NAMALWA (cell line): ENCODE results near the gene OAS3.
"Not testable (repeated sequence)": the region's sequence is repeated elsewhere in the genome, so short reads cannot be mapped to it uniquely, and the experiment has no call there.

Experiments
- DNase-seq: peaks from one replicate; pipeline ENCODE4 v3.0.0-alpha.2; 2015; ENCODE audit warnings: low spot score

Gene OAS3

DNA sequence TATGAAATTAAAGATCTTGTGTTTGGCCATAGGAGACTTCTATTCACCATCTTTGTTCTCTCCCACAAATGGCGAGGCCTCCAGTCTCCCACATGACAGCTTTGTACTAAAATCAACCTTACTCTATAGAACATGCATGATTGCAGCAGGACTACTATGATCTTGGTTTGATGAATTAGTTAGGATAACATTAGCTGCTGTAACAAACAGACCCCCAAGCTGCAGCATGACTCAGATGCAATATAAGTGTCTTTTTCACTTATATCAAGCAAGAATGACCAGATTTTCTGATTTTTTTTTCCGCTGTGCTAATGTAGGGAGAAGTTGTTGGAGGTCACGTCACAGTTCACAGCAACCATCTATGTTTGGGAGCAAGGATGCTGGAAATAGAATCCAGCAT is 10.8 kb upstream of the OAS3 start:
- DNase-seq = no peak

DNA sequence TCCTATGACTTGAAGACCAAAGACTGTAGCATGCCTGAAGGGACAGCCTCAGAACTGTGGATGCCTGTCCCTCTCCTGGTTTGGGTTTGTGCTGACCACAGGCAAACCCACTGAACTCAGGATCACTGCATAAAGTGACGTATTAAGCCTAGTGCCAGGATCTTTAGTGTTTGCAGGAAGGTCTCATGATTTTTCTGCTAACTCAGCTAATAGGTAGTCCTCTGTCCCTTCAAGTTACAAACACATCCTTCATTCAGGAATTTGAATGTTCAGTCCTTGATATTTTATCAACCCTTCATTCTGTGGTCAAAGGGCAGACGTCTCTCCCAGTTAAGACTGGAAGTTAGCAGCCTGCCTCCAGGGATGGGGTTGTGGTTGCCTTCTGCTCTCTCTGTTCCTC is 10.3 kb upstream of the OAS3 start:
- DNase-seq = no peak

DNA sequence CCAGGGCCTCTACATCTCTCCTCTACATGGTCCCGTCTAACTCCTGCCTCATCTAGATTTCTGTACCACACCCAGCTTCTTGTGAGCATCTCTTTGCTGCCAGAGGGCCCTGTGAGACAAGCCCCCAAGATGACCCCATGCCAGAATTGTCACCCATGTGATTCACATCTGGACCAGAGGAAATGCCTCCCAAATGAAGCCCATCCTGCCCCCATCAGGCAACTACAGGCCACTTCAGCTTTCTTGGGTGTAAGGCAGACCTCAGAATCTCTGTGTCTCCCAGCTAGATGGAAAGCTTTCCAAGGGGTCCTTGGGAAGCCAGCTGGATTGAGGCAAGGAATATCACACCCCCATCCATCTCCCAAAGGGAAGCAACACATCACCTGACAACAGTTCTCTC is 9.3 kb upstream of the OAS3 start:
- no peak for DNase-seq

DNA sequence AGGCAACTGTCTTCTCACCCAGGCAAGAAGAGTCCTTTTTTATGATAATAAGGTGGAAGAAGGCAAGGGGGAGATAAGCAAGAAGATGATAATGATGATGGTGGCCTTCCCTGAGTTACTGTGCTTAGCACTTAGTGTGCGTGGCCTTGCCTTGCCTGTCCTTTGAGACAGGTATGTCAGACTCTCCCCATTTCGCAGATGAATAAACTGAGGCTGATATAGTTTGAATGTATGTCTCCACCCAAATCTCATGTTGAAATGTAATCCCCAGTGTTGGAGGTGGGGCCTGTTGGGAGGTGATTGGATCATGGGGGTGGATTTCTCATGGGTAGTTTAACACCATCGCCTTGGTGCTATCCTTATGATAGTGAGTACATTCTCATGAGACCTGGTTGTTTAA is 8.6 kb upstream of the OAS3 start:
- no peak for DNase-seq

DNA sequence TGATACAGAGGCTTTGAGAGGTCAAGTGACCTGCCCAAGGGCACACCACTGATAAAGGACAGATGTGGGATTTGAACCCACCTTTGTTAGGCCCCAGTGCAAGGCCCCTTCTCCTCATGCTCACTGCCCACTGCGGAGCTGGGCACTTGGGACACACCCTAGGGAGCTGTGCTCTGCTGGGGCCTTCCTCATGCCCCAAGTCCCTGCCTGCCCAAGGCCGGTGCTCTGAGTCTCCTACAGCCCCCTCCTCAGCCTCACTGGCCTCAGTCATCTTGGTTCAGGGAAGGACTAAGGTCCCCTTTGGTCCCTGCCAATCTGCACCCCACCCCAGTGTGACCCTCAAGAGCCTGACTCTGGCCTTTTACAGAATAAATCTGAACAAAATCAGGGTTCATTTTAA is 7.9 kb upstream of the OAS3 start:
- DNase-seq = no peak

DNA sequence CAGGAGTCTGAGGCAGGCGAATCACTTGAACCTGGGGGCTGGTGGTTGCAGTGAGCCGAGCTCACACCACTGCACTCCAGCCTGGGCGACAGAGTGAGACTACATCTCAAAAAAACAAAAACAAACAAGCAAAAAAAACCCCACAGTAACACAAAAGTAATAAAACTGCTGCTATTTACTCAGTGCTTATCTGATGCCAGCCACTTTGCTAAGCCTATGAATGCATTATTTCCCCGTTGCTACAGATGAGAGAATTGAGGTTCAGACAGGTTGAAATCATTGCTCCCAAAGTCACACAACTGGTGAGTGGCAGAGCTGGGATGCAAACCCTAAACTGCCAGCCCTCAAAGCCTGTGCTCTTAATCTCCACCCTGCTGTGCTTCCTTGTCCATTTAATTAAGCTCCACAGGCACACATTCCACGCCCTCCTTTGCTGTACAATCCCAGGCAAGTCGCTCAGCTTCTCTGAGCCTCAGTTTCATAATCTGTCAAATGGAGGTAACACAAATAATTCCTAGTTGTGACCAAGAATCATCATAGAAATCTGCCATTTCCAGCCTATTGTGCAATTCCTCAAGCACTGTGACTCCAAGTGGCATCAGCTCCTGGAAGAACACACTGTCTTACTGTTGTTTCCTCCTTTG is 5.7 kb upstream of the OAS3 start:
- no peak for DNase-seq

DNA sequence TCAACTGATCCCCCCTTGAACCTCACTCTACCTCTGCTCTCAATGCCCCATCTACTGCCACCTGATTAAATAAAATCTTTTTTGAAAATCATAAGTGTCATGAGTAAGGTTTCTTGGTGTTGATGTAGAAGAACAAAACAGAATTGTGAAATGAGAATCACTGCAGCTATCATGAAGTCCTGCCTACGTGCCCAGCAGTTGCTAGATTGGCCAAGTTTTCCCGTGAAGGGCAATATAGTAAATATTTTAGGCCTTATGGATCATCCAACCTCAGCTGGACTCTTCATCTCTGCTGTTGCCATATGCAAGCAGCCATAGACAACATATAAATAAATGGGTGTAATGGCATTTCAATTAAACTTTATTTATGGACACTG is 5.2 kb upstream of the OAS3 start:
- DNase-seq = no peak

DNA sequence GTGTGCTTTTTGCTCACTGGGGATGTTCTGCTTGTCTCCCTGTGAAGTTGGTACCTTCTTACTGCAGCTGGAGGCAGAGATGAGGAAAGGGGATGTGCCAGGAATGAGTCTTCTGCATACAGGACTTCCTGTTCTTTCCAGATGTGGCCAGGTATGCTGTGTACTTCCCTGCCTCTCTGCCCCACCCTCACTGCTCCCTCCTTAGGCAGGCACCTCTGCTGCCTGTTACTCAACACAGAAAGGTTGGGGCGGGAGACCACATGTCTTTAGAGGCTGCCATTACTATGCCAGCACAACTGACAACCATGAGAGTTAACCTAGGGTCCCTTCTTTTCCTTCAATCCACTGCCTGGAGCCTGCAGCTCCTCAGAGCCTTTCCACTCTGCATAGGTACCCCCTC is 2.0 kb upstream of the OAS3 start:
- no peak for DNase-seq

DNA sequence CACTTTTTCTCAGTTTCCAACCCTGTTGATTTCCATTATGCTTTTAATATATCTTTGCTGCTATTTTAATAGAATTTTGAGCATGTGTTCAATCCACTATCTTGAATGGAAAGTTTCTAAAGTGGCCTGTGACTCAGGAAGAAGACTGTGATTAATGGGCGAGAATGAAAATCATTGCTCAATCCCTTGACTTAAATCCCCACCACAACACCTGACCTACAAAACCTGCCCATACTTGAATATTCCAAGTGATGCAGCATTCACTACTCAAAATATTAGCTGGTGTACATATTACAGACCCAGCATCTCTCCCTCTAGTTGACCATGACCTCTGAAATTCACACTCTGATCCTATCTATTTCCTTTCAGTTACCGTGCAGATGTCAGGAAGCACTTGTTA is 1.3 kb upstream of the OAS3 start:
- DNase-seq = no peak

DNA sequence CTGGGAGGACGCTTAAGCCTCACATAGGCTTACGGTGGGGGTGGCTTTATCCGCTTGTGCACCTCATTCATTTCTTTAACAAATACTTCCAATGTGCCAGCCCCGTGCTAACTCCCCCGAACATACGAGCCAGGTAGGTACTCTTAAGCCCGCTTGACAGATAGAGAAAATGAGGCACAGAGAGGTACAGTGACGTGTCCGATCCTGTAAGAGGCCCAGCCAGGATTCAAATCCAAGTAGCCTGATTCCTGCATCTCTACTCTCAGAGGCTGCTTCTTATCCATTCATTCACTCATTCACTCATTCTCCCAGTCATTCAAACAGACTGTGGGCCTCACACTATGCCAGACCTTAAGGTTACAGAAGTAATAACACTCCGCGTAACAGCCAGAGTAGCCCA is 477 bp downstream of the OAS3 start:
- no peak for DNase-seq

DNA sequence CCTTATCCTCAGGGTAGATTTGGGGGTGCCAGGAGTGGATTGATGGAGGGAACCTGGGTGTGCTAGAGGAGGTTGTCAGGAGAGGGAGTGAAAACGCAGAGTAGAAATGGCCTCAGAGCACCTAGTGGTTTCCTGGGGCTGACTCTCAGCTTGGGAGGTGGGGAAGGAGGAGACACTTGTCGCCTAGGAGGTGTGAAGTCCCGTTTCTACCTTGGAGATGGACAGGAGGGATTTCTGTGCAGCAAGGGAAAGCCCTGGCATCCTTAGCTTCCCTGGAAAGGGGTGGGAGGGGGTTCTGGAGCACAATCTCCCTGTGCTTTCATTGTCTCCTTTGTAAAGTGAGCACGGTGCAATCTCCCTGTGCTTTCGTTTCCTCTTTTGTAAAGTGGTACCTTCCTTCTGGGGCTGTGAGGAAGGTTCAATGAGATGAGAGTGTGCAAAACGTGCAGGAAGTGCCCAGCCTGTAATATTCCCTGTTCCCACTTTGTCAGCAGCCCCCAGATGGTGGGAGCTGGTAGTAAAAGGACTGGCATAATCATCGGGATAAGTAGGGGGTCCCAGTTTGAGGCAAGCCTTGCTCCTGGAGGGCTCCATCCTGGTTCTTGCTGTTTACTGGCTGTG is 1.6 kb downstream of the OAS3 start:
- DNase-seq = peak; percentile 70

DNA sequence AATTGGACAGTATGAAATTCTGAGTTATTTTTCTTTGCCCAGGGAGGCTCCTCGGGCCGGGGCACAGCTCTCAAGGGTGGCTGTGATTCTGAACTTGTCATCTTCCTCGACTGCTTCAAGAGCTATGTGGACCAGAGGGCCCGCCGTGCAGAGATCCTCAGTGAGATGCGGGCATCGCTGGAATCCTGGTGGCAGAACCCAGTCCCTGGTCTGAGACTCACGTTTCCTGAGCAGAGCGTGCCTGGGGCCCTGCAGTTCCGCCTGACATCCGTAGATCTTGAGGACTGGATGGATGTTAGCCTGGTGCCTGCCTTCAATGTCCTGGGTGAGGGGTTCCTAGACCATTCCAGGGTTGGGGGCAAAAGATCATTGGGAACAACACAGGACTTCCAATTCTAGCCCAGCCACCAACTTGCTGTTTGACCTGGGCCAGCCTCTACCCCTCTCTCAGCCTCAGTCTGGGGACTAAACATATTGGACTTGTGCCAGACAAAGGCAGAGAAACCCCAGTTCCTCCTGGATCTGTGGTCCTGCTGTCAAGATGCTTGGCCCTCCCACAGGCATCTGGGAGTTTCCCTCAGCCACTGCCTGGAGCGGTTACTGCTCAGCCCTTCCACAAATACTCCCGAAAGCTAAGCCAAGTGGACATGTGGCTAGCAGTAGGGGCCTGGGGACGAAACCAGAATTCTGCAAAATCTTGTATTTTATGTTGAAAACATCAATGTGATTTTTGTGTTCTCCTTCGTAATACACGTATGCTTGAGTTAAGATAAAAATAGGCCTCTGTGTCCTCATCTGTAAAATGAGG is 3.5 kb downstream of the OAS3 start:
- no peak for DNase-seq

DNA sequence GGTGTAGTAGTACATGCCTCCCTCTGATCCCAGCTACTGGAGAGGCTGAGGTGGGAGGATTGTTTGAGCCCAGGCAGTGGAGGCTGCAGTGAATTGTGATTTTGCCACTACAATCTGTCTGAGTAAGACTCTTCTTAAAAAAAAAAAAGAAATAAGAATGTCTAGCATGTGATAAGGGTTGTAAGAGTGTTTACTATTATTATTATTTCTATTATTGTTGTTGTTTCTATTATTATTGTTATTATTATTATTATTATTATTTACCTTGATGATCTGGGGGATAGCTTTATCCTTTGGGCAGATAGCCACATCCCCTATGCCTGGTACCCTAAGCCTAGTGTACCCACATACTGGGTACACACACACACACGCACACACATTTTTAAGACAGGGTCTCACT is 4.3 kb downstream of the OAS3 start:
- DNase-seq = no peak

DNA sequence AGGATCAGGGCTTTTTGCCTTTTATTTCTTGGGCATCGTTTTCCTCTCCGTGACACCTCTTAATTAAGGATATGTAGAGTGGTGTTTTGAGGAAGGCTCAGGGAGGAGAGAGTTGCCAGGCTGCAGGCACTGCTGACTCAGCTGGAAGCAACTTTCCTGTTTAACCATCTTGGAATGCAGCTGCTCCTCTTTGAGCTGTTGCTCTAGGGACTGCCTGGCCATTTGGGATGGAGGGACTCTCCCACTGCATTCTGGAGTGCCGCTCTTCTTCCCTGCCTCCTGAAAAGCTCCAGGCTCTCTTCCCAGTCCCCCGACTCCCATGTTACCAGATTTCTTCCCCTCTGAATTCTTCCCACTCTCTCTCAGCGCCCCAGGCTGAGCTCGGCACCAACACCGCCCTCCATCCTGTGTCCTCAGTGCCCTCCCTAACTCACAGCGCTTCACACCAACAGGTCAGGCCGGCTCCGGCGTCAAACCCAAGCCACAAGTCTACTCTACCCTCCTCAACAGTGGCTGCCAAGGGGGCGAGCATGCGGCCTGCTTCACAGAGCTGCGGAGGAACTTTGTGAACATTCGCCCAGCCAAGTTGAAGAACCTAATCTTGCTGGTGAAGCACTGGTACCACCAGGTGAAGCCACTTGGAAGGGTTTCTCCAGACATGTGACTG is 5.9 kb downstream of the OAS3 start:
- DNase-seq = no peak

DNA sequence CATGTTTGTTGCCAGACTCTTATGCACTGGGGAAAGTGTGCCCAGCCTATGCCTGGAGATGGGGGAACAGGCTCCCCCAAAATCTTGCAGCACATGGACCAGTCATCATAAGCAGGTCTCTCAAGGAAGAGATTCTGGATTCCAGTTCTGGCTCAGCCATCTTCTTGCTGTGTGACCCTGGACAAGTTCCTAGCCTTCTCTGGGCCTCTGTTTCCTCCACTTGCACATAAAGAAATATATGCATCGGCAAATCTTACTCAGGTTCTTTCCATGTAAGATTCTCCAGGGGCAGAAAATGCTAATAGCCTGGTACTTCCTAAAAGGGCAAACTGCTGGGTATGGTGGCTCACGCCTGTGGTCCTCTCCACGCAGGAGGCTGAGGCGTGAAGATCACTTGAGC is 7.2 kb downstream of the OAS3 start:
- DNase-seq = no peak

DNA sequence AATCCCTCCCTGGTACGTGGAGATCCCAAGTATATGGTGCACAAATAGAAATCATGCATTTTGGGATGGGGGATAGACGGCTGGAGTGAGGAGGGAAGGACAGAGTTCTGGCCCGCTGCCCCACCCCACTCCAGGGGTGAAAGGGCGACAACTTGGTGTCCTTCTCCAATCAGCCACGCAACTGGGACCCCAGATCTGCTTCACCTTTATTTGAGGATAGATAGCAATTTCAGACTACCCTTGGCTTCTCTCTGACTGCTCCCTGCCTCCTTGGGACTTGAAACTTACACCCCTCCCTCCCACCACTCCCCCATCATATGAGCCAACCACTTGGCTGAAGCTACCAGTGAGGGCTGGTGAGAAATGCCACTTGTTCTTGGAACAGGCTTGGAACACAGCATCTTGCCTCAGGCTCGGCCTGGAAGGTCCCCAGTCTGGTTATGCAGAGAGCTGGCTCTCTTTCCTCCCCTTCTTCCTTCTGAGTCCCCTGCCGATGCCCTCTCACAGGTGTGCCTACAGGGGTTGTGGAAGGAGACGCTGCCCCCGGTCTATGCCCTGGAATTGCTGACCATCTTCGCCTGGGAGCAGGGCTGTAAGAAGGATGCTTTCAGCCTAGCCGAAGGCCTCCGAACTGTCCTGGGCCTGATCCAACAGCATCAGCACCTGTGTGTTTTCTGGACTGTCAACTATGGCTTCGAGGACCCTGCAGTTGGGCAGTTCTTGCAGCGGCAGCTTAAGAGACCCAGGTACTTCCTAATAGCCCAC is 8.1 kb downstream of the OAS3 start:
- no peak for DNase-seq

DNA sequence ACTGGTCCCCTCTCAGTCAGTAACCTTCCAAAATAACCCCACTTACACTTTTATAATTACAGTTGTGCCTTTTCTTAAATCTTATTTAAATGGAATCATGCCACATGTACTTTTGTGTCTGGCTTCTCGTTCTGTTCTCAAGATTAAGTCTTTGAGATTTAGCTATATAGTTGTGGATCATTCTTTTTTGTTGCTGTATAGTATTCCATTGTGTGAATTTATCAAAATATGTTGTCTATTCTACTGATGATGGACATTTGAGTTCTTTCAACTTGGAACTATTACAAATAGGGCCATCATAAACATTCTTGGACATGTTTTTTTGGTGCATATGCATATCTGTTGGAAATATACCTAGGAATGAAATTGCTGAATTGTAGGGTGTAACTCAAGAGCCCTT is 9.0 kb downstream of the OAS3 start:
- no peak for DNase-seq

DNA sequence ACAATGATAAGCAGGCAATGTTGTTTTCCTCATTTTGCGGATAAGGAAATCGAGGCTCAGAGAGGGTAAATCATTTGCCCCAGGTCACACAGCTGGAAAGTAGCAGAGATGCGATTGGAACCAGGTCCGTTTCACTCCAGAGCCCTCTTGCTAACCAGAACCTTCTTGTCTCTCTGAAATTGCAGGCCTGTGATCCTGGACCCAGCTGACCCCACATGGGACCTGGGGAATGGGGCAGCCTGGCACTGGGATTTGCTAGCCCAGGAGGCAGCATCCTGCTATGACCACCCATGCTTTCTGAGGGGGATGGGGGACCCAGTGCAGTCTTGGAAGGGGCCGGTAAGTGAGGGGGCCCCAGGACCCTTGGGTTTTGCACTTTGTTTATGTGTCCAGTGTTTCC is 9.5 kb downstream of the OAS3 start:
- DNase-seq = no peak

DNA sequence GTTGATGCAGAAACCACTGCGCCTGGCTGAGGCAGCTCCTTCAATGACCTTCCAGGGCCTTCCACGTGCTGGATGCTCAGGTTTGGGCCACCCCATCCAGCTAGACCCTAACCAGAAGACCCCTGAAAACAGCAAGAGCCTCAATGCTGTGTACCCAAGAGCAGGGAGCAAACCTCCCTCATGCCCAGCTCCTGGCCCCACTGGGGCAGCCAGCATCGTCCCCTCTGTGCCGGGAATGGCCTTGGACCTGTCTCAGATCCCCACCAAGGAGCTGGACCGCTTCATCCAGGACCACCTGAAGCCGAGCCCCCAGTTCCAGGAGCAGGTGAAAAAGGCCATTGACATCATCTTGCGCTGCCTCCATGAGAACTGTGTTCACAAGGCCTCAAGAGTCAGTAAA is 10.5 kb downstream of the OAS3 start:
- no peak for DNase-seq

DNA sequence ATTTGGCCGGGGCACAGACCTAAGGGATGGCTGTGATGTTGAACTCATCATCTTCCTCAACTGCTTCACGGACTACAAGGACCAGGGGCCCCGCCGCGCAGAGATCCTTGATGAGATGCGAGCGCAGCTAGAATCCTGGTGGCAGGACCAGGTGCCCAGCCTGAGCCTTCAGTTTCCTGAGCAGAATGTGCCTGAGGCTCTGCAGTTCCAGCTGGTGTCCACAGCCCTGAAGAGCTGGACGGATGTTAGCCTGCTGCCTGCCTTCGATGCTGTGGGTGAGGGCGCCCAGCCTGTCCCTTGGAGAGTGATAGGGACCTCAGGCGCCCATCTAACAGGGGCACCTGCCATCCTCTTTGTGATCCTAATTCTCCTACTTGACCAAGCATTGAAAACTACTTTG is 12.4 kb downstream of the OAS3 start:
- no peak for DNase-seq

DNA sequence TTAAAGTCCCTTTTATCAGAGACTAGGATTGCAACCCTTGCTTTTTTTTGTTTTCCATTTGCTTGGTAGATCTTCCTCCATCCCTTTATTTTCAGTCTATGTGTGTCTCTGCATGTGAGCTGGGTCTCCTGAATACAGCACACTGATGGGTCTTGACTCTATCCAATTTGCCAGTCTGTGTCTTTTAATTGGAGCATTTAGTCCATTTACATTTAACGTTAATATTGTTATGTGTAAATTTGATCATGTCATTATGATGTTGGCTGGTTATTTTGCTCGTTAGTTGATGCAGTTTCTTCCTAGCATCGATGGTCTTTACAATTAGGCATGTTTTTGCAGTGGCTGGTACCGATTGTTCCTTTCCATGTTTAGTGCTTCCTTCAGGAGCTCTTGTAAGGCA is 18.9 kb downstream of the OAS3 start:
- DNase-seq = not testable (repeated sequence)

DNA sequence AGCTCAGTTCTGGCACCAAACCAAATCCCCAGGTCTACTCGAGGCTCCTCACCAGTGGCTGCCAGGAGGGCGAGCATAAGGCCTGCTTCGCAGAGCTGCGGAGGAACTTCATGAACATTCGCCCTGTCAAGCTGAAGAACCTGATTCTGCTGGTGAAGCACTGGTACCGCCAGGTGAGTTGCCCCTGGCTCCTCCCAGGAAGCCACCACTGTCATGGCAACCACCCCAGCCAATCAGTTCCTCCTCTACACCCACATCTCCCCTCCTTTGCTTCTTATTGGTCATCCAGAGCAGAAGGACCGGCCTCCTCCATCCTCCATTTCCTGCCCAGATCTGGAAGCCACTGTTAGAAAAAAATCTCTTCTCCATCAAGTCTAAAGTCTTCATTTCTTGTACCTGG is 22.8 kb downstream of the OAS3 start:
- peak; percentile 84 for DNase-seq
